OCI-LY3 (cell line): ENCODE measurements around the gene SH2D3C.
A peak's percentile ranks its signal among the peaks of the same experiment; 100 is the strongest.

Experiments
- H2AFZ ChIP-seq: fragments of 200-600, 300-600 bp; shearing (Covaris generic); 2 replicates; pipeline ENCODE4 v1.6.0; 2014; ENCODE audit warnings: antibody characterized with exemption, low read depth, low read length
- H3K27ac ChIP-seq: fragments of 200-600, 300-600 bp; sonication (generic); 2 replicates; pipeline ENCODE4 v1.5.1; 2014; ENCODE audit warnings: mild to moderate bottlenecking, low read length, moderate library complexity, mixed read lengths
- H3K27me3 ChIP-seq: fragments of 200-600, 300-600 bp; sonication (generic); 2 replicates; pipeline ENCODE4 v1.6.1; 2014; ENCODE audit warnings: low read depth, low read length, mixed read lengths
- H3K36me3 ChIP-seq: fragments of 200-600, 300-600 bp; sonication (generic); replicated peaks from 2 replicates; pipeline ENCODE3; 2014; ENCODE audit warnings: low read depth, low read length, mixed read lengths
- H3K4me1 ChIP-seq: fragments of 300-600, 200-600 bp; sonication (generic); 2 replicates; pipeline ENCODE4 v1.6.1; 2014; ENCODE audit warnings: low read length, mixed read lengths
- H3K4me2 ChIP-seq: fragments of 200-600, 300-600 bp; sonication (generic); 2 replicates; pipeline ENCODE4 v1.6.1; 2014; ENCODE audit warnings: low read length, mixed read lengths
- H3K4me3 ChIP-seq: fragments of 300-600, 200-600 bp; sonication (generic); 2 replicates; pipeline ENCODE4 v1.5.1; 2014; ENCODE audit warnings: antibody characterized with exemption, mild to moderate bottlenecking, low read length, moderate library complexity
- H3K79me2 ChIP-seq: fragments of 300-600, 200-600 bp; shearing (Covaris generic); 2 replicates; pipeline ENCODE4 v1.6.1; 2014; ENCODE audit warnings: mild to moderate bottlenecking, low read length, mixed read lengths
- H3K9ac ChIP-seq: fragments of 300-600, 200-600 bp; shearing (Covaris generic); 2 replicates; pipeline ENCODE4 v1.6.0; 2014; ENCODE audit warnings: mild to moderate bottlenecking, low read length, moderate library complexity
- H3K9me3 ChIP-seq: fragments of 200-600, 300-600 bp; shearing (Covaris generic); 2 replicates; pipeline ENCODE4 v1.6.1; 2014; ENCODE audit warnings: low read length, mixed read lengths; ENCODE audit not compliant: insufficient read depth
- H4K20me1 ChIP-seq: fragments of 200-600, 300-600 bp; sonication (generic); 2 replicates; pipeline ENCODE4 v1.6.1; 2016; ENCODE audit warnings: low read length, mixed read lengths; ENCODE audit not compliant: insufficient read depth
- CTCF ChIP-seq: fragments of 200-600, 300-600 bp; sonication (generic); IDR thresholded peaks from 2 replicates; pipeline ENCODE4 v1.5.1; 2014; ENCODE audit warnings: antibody characterized with exemption, low read length, low read depth
- EZH2phosphoT487 ChIP-seq: fragments of 200-600 bp; shearing (Covaris generic); IDR thresholded peaks from 2 replicates; pipeline ENCODE4 v1.6.1; 2018; ENCODE audit warnings: antibody characterized with exemption, mixed run types, low read depth

The SH2D3C gene

GRCh38 chr9:127780126-127780885 lies 1.8 kb upstream of the SH2D3C start:
- H3K27ac ChIP-seq, result peak overlapping the region; percentile 98
- H3K9ac ChIP-seq, result peak overlapping the region; percentile 92; the same call in 1 of the 2 replicates
- peaks cover 27% of the 10 kb centered on the region for H3K79me2 ChIP-seq
- H3K4me1 ChIP-seq, result peaks cover 46% of the 10 kb centered on the region
- peak overlapping the region; percentile 98 for H3K4me2 ChIP-seq
- peaks cover under 1% of the 10 kb centered on the region; the same call in 1 of the 2 replicates for H4K20me1 ChIP-seq
- no peaks in the 10 kb centered on the region for H3K9me3 ChIP-seq
- no peak overlapping the region for H2AFZ ChIP-seq
- H3K27me3 ChIP-seq, result no peaks in the 10 kb centered on the region
- no peak overlapping the region for H3K4me3 ChIP-seq
- TF ChIP-seq CTCF, result no peak
- TF ChIP-seq EZH2phosphoT487, result no peak
- peaks cover 6% of the 10 kb centered on the region for H3K36me3 ChIP-seq

DNA sequence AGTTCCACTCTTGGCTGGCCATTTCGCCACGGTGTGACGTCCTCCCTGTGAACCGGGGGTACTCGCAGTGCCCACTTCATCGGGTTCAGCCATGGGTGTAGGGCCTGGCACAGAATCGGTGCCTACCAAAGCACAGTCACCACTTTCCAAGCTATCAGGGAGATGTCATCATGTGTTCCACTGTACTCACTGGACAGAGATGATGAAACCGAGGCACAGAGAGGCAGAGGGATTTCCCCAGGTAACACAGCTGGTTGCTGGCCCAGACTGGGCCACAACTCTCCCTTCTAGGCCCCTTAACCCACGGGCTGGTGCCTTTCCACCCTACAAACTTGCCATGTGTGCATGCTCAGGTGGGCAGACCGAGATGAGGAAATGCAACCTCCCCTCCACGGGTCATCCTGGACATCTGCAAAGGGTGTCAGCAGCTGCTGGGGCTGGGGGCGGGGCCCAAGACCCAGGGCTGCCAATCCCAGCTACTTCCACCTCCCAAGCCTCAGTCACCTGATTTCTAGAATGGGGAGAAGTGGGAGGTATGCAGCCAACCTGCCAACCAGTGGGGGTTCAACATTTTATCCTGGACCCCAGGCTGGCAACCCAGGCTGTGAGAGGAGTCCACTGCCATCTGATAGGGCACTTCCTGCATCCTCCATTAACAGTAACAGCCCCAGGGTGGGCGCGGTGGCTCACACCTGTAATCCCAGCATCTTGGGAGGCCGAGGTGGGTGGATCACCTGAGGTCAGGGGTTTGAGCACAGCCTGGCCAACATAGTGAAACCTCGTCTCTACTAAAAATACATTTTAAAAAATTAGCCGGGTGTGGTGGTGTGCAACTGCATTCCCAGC lies 893 bp upstream of the SH2D3C start:
- H3K9ac ChIP-seq, result peak overlapping the region; percentile 92
- H3K4me1 ChIP-seq, result peaks cover 41% of the 10 kb centered on the region
- peaks cover 34% of the 10 kb centered on the region for H3K79me2 ChIP-seq
- H3K27ac ChIP-seq, result peak overlapping the region; percentile 98
- H3K27me3 ChIP-seq, result no peaks in the 10 kb centered on the region
- TF ChIP-seq EZH2phosphoT487 (no peak), CTCF (no peak)
- H3K9me3 ChIP-seq, result no peaks in the 10 kb centered on the region
- H4K20me1 ChIP-seq, result peaks cover 9% of the 10 kb centered on the region
- peak overlapping the region; percentile 98 for H3K4me2 ChIP-seq
- H3K36me3 ChIP-seq, result peaks cover 11% of the 10 kb centered on the region
- H3K4me3 ChIP-seq, result peak overlapping the region; percentile 85
- no peak overlapping the region for H2AFZ ChIP-seq

DNA sequence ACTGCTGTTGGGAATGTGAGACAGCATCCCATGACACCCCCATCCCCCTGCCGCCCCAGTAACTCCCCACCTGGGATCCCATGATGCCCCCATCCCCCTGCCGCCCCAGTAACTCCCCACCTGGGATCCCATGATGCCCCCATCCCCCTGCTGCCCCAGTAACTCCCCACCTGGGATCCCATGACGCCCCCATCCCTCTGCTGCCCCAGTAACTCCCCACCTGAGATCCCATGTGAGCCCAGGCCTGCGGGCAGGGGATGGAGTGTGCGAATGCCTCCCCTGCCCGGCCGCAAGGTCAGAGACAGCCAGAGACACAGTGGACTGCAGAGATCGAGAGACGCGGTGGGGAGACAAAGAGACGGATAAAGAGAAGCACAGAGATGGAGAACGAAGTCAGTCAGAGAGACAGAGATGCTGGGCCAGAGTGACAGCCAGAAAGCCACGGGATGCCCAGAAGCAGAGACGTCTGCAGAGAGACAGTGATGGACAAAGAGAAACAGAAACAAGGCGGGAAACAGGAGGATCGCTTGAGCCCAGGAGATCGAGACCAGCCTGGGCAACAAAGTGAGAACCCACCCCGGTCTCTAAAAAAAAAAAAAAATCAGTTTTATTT lies 992 bp downstream of the SH2D3C start:
- H4K20me1 ChIP-seq, result peaks cover 24% of the 10 kb centered on the region
- peaks cover 26% of the 10 kb centered on the region for H3K4me1 ChIP-seq
- H3K9me3 ChIP-seq, result no peaks in the 10 kb centered on the region
- peak overlapping the region; percentile 92 for H3K9ac ChIP-seq
- peaks cover 25% of the 10 kb centered on the region for H3K36me3 ChIP-seq
- no peak overlapping the region for H2AFZ ChIP-seq
- TF ChIP-seq CTCF (no peak), EZH2phosphoT487 (no peak)
- H3K4me2 ChIP-seq, result peak overlapping the region; percentile 98
- peaks cover 39% of the 10 kb centered on the region for H3K79me2 ChIP-seq
- H3K4me3 ChIP-seq, result peak overlapping the region; percentile 85
- peak overlapping the region; percentile 98 for H3K27ac ChIP-seq
- H3K27me3 ChIP-seq, result no peaks in the 10 kb centered on the region

DNA sequence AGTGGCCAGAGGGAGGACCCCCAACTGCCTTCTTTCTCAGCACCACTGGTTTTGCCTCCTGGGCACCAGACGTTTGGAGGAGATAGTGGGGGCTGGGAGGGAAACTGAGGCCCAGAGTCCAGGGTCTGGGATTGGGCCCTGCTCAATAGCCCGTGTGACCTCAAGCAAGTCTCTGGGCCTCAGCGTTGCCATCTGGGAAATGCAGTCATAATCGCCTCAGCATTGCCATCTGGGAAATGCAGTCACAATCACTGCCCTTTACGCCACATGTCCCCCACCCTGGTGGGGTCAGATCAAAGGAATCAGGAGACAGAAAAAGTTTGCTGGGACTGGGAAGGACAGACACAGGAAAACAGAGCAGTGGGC lies 1.6 kb downstream of the SH2D3C start:
- Histone ChIP-seq H3K9me3 (no peaks in the 10 kb centered on the region), H3K27ac (peak overlapping the region; percentile 98), H3K9ac (peak overlapping the region; percentile 92), H3K4me1 (peaks cover 27% of the 10 kb centered on the region), H3K79me2 (peaks cover 39% of the 10 kb centered on the region), H4K20me1 (peaks cover 29% of the 10 kb centered on the region), H3K4me2 (peak overlapping the region; percentile 98), H3K36me3 (peaks cover 27% of the 10 kb centered on the region), H3K4me3 (peak overlapping the region; percentile 85), H2AFZ (no peak overlapping the region), H3K27me3 (no peaks in the 10 kb centered on the region)
- TF ChIP-seq CTCF (no peak), EZH2phosphoT487 (no peak)
